GM19099 (cell line): ENCODE measurements around the gene SULT2B1.

ENCODE experiments used
- POLR2A ChIP-seq: IDR thresholded peaks from 3 replicates; pipeline ENCODE4 v1.6.1; 2011; ENCODE audit warnings: low read depth; ENCODE audit not compliant: insufficient read length; ENCODE audit errors: extremely low read depth

SULT2B1 gene

DNA sequence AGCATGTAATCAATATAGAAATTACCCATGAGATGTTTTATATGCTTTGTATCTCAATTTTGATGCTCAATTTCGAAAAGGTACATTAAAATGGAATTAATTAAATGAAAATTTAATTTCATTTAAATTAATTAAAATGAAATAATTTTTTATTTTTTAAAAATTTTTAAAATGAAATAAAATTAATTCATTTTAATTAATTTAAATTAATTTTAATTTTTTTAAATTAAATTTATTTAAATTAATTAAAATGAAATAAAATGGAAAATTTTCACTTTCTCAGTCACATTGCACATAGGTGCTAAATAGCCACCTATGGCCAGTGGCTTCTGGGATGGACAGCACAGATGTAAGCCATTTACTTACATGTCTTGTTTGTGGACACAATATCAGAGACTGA is 4.2 kb upstream of the SULT2B1 start:
- TF ChIP-seq POLR2A, result no peak

DNA sequence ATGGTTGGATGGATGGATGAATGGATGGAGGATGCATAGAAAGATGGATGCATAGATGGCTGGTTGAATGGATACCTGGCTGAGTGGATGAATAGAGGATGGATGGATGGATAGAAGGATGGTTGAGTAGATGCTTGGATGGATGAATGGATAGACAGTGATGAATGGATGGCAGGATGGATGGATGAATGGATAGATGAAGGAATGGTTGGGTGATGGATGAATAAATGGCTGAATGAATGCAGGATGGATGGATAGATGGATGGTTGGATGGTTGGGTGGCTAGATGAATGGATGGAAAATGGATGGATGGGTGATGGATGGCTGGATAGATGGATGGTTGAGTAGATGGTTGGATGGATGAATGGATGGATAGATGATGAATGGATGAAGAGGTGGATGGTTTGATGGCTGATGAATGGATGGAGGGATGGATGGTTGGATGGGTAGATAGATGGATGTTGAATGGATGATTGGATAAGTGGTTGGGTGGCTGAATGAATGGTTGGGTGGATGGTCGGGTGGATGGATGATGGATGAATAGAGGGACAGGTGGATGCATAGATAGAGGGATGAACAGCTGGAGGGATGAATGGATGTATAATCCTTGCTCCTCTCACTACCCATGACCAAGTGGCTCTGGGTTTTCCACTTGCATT is 3.6 kb upstream of the SULT2B1 start:
- TF ChIP-seq POLR2A, result no peak

- no peak for TF ChIP-seq POLR2A
Observed at GRCh38 chr19:48549380-48549779, 2.6 kb upstream of the SULT2B1 start.

GRCh38 chr19:48552406-48553322 is 692 bp downstream of the SULT2B1 start:
- TF ChIP-seq POLR2A, result no peak

- TF ChIP-seq POLR2A, result no peak
Observed at GRCh38 chr19:48553676-48554384, 1.9 kb downstream of the SULT2B1 start.

- TF ChIP-seq POLR2A, result no peak
Observed at GRCh38 chr19:48554385-48555091, 2.6 kb downstream of the SULT2B1 start.

- TF ChIP-seq POLR2A, result no peak
Observed at GRCh38 chr19:48556163-48556562, 4.2 kb downstream of the SULT2B1 start.

GRCh38 chr19:48556825-48557224 is 4.9 kb downstream of the SULT2B1 start:
- no peak for TF ChIP-seq POLR2A

DNA sequence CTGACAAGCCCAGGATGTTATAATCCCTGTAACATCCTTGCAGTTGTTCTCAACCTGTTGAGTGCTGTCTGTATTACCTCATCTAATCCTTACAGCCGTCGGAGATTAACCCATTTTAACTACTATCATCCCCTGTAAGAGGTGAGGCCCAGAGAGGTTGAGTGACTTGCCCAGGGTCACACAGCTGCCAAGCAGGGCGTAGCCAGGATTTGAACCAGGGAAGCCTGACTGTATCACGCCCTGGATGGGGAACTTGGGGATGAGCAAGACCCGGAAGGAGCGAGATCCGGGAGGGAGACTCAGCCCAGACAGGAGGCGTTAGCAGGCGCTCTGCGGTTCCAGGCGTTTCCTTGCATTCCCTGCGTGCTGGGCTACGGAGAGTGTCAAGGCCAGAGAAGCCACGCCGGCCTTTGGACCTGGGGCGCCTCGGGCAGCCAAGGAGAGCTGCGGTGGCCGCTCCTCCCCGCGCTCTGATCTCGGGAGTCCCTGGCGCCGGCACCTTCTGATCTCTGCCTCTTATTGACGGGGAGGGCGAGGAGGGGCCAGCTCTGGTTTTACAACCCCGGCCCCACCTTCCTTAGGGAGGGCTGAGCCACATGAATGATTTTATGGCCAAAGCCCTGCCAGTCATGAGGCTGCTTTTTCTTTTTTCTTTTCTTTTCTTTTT is 6.2 kb downstream of the SULT2B1 start:
- TF ChIP-seq POLR2A, result no peak

DNA sequence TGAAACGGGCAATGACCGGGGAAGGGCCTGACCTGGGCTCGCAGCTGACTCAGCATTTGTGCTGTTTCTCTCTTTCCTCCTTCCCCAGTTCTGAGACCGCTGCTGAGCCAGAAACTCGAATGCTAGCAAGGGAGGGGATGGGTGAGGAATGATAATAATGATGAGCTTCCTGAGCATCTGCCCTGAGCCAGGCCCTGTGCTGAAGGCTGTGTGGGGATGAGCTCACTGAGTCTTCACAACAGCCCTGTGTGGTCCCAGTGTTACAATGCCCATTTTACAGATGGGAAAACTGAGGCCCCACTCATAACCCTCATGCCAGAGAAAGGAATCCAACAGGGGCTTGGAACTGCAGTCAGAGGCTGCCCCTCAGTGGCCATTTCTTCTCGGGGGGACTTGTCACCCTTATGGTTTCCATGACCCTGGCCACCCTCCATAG is 8.1 kb downstream of the SULT2B1 start:
- no peak for TF ChIP-seq POLR2A

DNA sequence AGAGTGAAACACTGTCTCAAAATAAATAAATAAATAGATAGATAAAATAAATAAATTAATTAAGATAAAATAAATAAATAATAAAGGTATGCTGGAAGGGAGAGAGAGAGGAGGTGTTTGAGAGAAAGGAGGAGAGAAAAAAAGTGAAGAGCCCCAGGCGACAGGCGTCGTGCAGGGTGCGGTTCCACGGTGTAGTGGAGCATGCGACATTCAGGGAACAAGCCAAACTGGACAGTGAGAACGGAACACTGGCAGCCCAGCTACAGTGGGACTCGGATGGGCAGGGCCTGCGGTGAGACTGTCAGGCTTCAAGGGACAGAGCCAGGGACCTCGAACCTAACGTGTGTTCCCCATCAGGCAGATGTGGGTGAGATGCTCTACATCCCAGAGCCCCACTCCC is 9.4 kb downstream of the SULT2B1 start:
- TF ChIP-seq POLR2A, result no peak

GRCh38 chr19:48565090-48565489 is 13.1 kb downstream of the SULT2B1 start:
- no peak for TF ChIP-seq POLR2A

GRCh38 chr19:48568345-48568886 is 16.4 kb downstream of the SULT2B1 start:
- no peak for TF ChIP-seq POLR2A

DNA sequence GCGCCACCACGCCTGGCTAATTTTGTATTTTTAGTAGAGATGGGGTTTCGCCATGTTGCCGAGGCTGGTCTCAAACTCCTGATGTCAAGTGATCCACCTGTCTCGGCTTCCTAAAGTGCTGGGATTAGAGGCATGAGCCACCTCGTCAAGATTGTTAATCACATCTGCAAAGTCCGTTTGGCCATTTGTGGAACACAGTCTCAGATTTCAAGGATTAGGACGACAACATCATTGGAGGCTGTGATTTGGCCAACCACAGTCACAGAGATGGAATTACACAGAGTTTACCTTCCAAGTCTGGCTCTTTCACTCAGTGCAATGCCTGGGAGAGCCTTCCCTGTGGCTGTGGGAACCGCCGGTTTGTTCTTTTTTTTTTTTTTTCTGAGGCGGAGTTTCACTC is 17.8 kb downstream of the SULT2B1 start:
- TF ChIP-seq POLR2A, result no peak
